DND-41 (cell line): ENCODE results near the gene DACT3.

Experiments used
- ATAC-seq: fragments of 200-7000 bp; cut with Tn5 transposase; 3 replicates; pipeline ENCODE4 v1.9.1; 2021; ENCODE audit warnings: low read depth; ENCODE audit not compliant: insufficient read depth
- DNase-seq: peaks from one replicate; pipeline ENCODE4 v3.0.0-alpha.2; 2020
- H2AFZ ChIP-seq: 2 replicates; pipeline ENCODE4 v1.6.0; 2012; ENCODE audit warnings: low read depth, low read length
- H3K27ac ChIP-seq: 2 replicates; pipeline ENCODE4 v1.5.1; 2012; ENCODE audit warnings: low read length, inconsistent platforms
- H3K27me3 ChIP-seq: fragments of 200-600 bp; sonication (generic); 2 replicates; pipeline ENCODE4 v1.6.0; 2012; ENCODE audit warnings: low read length, mild to moderate bottlenecking, inconsistent platforms; ENCODE audit not compliant: insufficient read depth, poor library complexity
- H3K36me3 ChIP-seq: 2 replicates; pipeline ENCODE4 v1.5.1; 2012; ENCODE audit warnings: low read length, inconsistent platforms; ENCODE audit not compliant: insufficient read depth
- H3K4me1 ChIP-seq: 2 replicates; pipeline ENCODE4 v1.5.1; 2012; ENCODE audit warnings: mild to moderate bottlenecking, low read length; ENCODE audit not compliant: insufficient read depth
- H3K4me2 ChIP-seq: 2 replicates; pipeline ENCODE4 v1.6.0; 2012; ENCODE audit warnings: mild to moderate bottlenecking, moderate library complexity, low read length, inconsistent platforms; ENCODE audit not compliant: insufficient read depth
- H3K4me3 ChIP-seq, 2 experiments: fragments of 200-600 bp in 1 of 2; shearing (Covaris generic) in 1 of 2; 2 replicates each; pipeline ENCODE4 v1.5.1; 2012 to 2016; ENCODE audit warnings: inconsistent platforms in 2 of 2, low read length in 2 of 2, mild to moderate bottlenecking in 2 of 2, low read depth in 1 of 2, moderate library complexity in 1 of 2
- H3K79me2 ChIP-seq: 2 replicates; pipeline ENCODE4 v1.6.0; 2012; ENCODE audit warnings: low read length, inconsistent platforms; ENCODE audit not compliant: insufficient read depth
- H3K9ac ChIP-seq: 2 replicates; pipeline ENCODE4 v1.6.0; 2012; ENCODE audit warnings: low read depth, mild to moderate bottlenecking, inconsistent platforms, low read length, moderate library complexity
- H3K9me3 ChIP-seq: 2 replicates; pipeline ENCODE4 v1.5.1; 2012; ENCODE audit warnings: low read length, moderate library complexity, mild to moderate bottlenecking, inconsistent platforms; ENCODE audit not compliant: insufficient read depth, severe bottlenecking
- H4K20me1 ChIP-seq: 2 replicates; pipeline ENCODE4 v1.6.0; 2012; ENCODE audit warnings: low read length; ENCODE audit not compliant: insufficient read depth
- CTCF ChIP-seq: IDR thresholded peaks from 2 replicates; pipeline ENCODE4 v1.5.1; 2012; ENCODE audit warnings: borderline replicate concordance, low read length, moderate library complexity, mild to moderate bottlenecking; ENCODE audit not compliant: poor library complexity, severe bottlenecking; ENCODE audit errors: extremely low read depth
- EZH2 ChIP-seq: IDR thresholded peaks from 3 replicates; pipeline ENCODE4 v1.6.1; 2012; ENCODE audit warnings: borderline replicate concordance, low read depth, mild to moderate bottlenecking, moderate library complexity, low read length, inconsistent platforms; ENCODE audit not compliant: severe bottlenecking

DACT3 gene

DNA sequence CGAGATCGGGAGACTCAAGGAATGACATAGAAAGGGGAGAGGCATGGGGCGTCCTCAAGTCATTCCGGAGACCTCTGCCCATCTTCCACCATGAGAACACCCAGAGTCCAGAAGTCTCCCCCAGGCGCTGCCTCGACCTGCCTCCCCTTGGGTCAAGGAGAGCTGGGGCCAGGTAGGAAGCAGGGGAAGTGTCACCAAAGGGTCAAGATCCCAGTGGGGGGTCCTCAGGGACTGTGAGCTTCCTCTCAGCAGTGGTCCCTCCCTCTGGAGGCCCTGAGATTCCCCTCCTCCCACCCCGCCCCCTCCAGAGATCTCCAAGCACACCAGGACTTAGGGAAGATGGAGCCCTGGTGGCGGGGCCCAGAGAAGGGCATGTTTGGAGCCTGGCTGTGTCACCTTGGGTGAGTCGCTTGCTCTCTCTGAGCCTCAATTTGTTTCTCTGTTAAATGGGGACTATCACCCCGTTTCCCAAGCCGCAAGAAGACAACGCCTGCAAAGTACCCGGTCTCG is 919 bp downstream of the DACT3 start:
- no peaks in the 10 kb centered on the region for H3K9me3 ChIP-seq
- H3K27ac ChIP-seq = no peak overlapping the region
- no peak overlapping the region for H2AFZ ChIP-seq
- H3K36me3 ChIP-seq = no peaks in the 10 kb centered on the region
- ATAC-seq (no peak), DNase-seq (no peak)
- H3K9ac ChIP-seq = peak overlapping the region; percentile 55; the same call in 1 of the 2 replicates
- peak overlapping the region in 1 of 2 experiments; percentile 62; a peak in 2 of 4 replicates for H3K4me3 ChIP-seq
- H3K27me3 ChIP-seq = peaks cover 22% of the 10 kb centered on the region
- no peak for TF ChIP-seq CTCF
- no peak for TF ChIP-seq EZH2
- H4K20me1 ChIP-seq = peaks cover 15% of the 10 kb centered on the region; the same call in 1 of the 2 replicates
- H3K4me2 ChIP-seq = peak overlapping the region; percentile 98
- H3K79me2 ChIP-seq = no peaks in the 10 kb centered on the region
- H3K4me1 ChIP-seq = peaks cover 30% of the 10 kb centered on the region

- no peak for DNase-seq
- H3K27me3 ChIP-seq = peaks cover 22% of the 10 kb centered on the region
- no peak overlapping the region for H3K27ac ChIP-seq
- H3K4me3 ChIP-seq = no peak overlapping the region
- H3K79me2 ChIP-seq = no peaks in the 10 kb centered on the region
- H3K36me3 ChIP-seq = no peaks in the 10 kb centered on the region
- H4K20me1 ChIP-seq = peaks cover 15% of the 10 kb centered on the region; the same call in 1 of the 2 replicates
- no peaks in the 10 kb centered on the region for H3K9me3 ChIP-seq
- H3K4me1 ChIP-seq = peaks cover 30% of the 10 kb centered on the region
- H2AFZ ChIP-seq = no peak overlapping the region
- ATAC-seq = no peak
- peak overlapping the region; percentile 98 for H3K4me2 ChIP-seq
- H3K9ac ChIP-seq = no peak overlapping the region
- TF ChIP-seq CTCF (no peak), EZH2 (peak; percentile 35)
Measured at GRCh38 chr19:46659151-46660007, 1.6 kb downstream of the DACT3 start.

GRCh38 chr19:46656541-46656940 is 4.4 kb downstream of the DACT3 start:
- no peak for ATAC-seq
- H3K9ac ChIP-seq = no peak overlapping the region
- no peak overlapping the region for H3K4me3 ChIP-seq
- H3K9me3 ChIP-seq = no peaks in the 10 kb centered on the region
- H3K4me1 ChIP-seq = peaks cover 22% of the 10 kb centered on the region
- no peak for DNase-seq
- H3K79me2 ChIP-seq = no peaks in the 10 kb centered on the region
- TF ChIP-seq CTCF = no peak
- H2AFZ ChIP-seq = no peak overlapping the region
- H3K27me3 ChIP-seq = peaks cover 22% of the 10 kb centered on the region
- no peak overlapping the region for H3K4me2 ChIP-seq
- H4K20me1 ChIP-seq = peaks cover 13% of the 10 kb centered on the region
- H3K36me3 ChIP-seq = no peaks in the 10 kb centered on the region
- no peak overlapping the region for H3K27ac ChIP-seq
